Measurements from ENCODE around the gene SPINK8. TPM values are rescaled to one million over a fixed set of nuclear protein-coding genes. Genes with fewer than 3 reads are reported as not detected.

The SPINK8 gene
- polyA plus RNA-seq, 1 experiment: not detected

GRCh38 chr3:48320996-48321395 is 12.5 kb downstream of the SPINK8 start:
- Histone ChIP-seq H3K27ac (ENCODE audit: low read depth, low read length) (no peak overlapping the region), H3K9me3 (ENCODE audit: control insufficient read depth, insufficient read depth, low read length) (no peaks in the 10 kb centered on the region), H3K27me3 (ENCODE audit: control insufficient read depth, insufficient read depth, low read length) (peaks cover 14% of the 10 kb centered on the region), H3K4me3 (ENCODE audit: low read depth, low read length) (no peak overlapping the region)
- CTCF ChIA-PET: interaction anchor here (2.2 kb wide), 1 partner anchor 115 kb away, joined by 8 read pairs; no protein-coding TSS in a partner anchor
- no peak for DNase-seq (ENCODE audit: low read depth, low spot score)
- POLR2A ChIA-PET: no interaction called here
- TF ChIP-seq, protein P1, sequence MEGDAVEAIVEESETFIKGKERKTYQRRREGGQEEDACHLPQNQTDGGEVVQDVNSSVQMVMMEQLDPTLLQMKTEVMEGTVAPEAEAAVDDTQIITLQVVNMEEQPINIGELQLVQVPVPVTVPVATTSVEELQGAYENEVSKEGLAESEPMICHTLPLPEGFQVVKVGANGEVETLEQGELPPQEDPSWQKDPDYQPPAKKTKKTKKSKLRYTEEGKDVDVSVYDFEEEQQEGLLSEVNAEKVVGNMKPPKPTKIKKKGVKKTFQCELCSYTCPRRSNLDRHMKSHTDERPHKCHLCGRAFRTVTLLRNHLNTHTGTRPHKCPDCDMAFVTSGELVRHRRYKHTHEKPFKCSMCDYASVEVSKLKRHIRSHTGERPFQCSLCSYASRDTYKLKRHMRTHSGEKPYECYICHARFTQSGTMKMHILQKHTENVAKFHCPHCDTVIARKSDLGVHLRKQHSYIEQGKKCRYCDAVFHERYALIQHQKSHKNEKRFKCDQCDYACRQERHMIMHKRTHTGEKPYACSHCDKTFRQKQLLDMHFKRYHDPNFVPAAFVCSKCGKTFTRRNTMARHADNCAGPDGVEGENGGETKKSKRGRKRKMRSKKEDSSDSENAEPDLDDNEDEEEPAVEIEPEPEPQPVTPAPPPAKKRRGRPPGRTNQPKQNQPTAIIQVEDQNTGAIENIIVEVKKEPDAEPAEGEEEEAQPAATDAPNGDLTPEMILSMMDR (IDR thresholded peaks at IDR 0.05; ENCODE audit: low read depth, low read length): no peak

DNA sequence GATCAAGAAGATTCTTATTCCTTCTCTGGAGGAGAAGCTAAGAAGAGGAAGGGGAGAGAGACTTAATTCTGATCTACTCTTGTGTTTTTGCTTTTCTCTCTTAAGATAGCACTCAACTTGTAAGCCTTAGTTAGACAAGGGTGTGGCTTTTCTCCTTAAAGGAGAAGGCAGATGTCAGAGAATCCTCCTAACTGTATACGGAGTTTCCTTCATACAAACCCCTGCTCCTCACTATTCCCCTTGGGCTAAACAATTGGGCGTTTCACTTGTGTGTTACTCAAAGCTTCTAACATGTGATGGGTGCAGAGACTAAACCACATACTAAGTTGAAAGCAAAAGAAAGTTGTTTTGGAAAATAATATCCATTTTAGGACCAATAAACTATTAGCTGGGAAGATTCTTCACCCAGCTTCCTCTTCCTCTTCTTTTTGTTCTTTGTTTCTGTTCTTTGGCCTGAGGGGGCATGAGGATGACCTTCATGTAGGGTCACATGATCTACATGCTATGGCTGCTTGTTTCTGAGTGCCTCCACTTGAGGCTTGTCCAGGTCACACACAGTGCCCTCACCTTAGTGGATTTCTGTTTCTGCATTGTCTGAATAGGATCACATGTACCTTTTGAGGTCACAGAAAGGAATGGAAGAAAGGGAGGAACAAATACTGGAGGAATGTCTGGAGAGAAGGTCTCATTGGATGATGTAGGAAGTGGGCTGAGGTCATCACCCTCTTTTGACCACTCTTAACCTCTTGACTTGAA is 14.6 kb downstream of the SPINK8 start:
- DNase-seq (ENCODE audit: low read depth, low spot score): no peak
- Histone ChIP-seq H3K9me3 (ENCODE audit: control insufficient read depth, insufficient read depth, low read length) (peaks cover 3% of the 10 kb centered on the region; the same call in 1 of the 2 replicates), H3K27ac (ENCODE audit: low read depth, low read length) (no peak overlapping the region), H3K4me3 (ENCODE audit: low read depth, low read length) (no peak overlapping the region), H3K27me3 (ENCODE audit: control insufficient read depth, insufficient read depth, low read length) (peaks cover 14% of the 10 kb centered on the region)
- TF ChIP-seq, protein P1 (IDR thresholded peaks at IDR 0.05; ENCODE audit: low read depth, low read length): no peak
- CTCF ChIA-PET: no interaction called here
- POLR2A ChIA-PET: no interaction called here

DNA sequence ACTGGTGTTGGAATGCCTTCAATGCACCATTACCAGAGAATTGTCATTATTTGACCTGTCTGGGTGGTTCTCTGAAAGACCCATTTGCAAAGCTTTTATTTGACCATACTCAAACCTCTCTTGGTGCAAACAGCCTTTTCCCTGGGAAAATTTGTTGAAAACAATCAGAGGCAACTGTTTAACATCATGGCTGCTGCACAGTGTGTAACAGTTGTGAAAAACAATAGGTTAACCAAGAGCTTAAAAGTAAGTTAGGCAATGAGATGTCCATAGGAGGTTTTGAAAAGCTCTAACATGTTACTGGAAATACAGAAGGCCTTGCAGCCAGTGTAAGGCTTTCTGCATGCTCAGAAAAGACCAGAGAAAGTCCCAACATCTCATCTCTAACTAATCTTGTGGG is 18.9 kb downstream of the SPINK8 start:
- H3K27ac ChIP-seq (ENCODE audit: low read depth, low read length): no peak overlapping the region
- no peak overlapping the region for H3K4me3 ChIP-seq (ENCODE audit: low read depth, low read length)
- no peak for DNase-seq (ENCODE audit: low read depth, low spot score)
- H3K9me3 ChIP-seq (ENCODE audit: control insufficient read depth, insufficient read depth, low read length): peaks cover 3% of the 10 kb centered on the region; the same call in 1 of the 2 replicates
- ChIA-PET CTCF (interaction anchor here (0.5 to 0.6 kb wide), 2 partner anchors 39 to 157 kb away, joined by 3 to 6 read pairs; no protein-coding TSS in a partner anchor), POLR2A (no interaction called here)
- peaks cover 11% of the 10 kb centered on the region for H3K27me3 ChIP-seq (ENCODE audit: control insufficient read depth, insufficient read depth, low read length)
- TF ChIP-seq, protein P1 (IDR thresholded peaks at IDR 0.05; ENCODE audit: low read depth, low read length): no peak

DNA sequence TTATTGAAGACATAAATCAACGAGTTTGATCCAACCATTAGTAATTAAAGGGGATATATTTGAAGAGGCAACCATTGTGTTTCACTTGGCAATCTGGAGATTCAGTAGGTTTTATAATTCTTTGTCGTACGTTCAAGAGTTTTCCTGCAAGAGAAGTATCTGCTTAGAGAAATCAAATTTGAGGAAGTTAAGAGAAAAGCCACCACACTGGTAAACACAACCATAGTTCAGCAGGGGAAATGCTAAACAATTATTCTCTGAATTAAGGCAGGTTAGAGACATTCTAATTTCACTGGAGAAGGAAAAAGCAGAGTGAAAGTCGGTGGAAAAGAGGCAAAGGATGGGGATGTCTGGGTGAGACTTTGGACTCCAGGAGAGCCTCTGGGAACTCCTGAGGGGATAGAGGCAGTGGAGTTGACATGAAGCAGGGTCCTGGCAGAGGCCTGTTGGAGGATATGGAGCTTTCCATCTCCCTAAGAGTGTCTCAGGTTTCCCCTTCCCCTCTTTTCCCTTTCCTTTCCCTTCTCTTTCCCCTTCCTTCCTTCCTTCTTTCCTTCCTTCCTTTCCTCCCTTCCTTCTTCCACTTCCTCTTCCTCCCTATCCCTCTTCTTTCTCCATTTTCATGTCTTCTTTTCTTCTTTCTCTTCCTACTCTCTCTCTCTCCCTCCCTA is 26.5 kb downstream of the SPINK8 start:
- Histone ChIP-seq H3K9me3 (ENCODE audit: control insufficient read depth, insufficient read depth, low read length) (no peaks in the 10 kb centered on the region; the same call in 1 of the 2 replicates), H3K27ac (ENCODE audit: low read depth, low read length) (no peak overlapping the region), H3K27me3 (ENCODE audit: control insufficient read depth, insufficient read depth, low read length) (peaks cover 5% of the 10 kb centered on the region), H3K4me3 (ENCODE audit: low read depth, low read length) (no peak overlapping the region)
- TF ChIP-seq, protein P1 (IDR thresholded peaks at IDR 0.05; ENCODE audit: low read depth, low read length): no peak
- ChIA-PET CTCF (interaction anchor here (0.7 to 1.2 kb wide), 2 partner anchors 128 to 129 kb away, joined by 3 read pairs; no protein-coding TSS in a partner anchor), POLR2A (no interaction called here)
- no peak for DNase-seq (ENCODE audit: low read depth, low spot score)

GRCh38 chr3:48306290-48306689 is 27.2 kb downstream of the SPINK8 start:
- ChIA-PET CTCF (interaction anchor here (0.8 to 1.2 kb wide), 2 partner anchors 130 kb away, joined by 3 to 4 read pairs; no protein-coding TSS in a partner anchor), POLR2A (no interaction called here)
- H3K9me3 ChIP-seq (ENCODE audit: control insufficient read depth, insufficient read depth, low read length): peaks cover 2% of the 10 kb centered on the region
- DNase-seq (ENCODE audit: low read depth, low spot score): no peak
- no peak overlapping the region for H3K4me3 ChIP-seq (ENCODE audit: low read depth, low read length)
- TF ChIP-seq, protein P1 (IDR thresholded peaks at IDR 0.05; ENCODE audit: low read depth, low read length): no peak
- H3K27ac ChIP-seq (ENCODE audit: low read depth, low read length): no peak overlapping the region
- peaks cover 2% of the 10 kb centered on the region for H3K27me3 ChIP-seq (ENCODE audit: control insufficient read depth, insufficient read depth, low read length)

All from AG04450 (cell line).